Endothelial cell of umbilical vein (primary cell): ENCODE data around the gene FBXL17. TPM values are rescaled to one million over a fixed set of nuclear protein-coding genes. Genes with fewer than 3 reads are reported as not detected.

Experiments used
- BruUV-seq: library from RNA; stranded (reverse); fragments of 400-500 nt; replicated peaks from 2 replicates; lab custom pipeline; 2021; lab: Mats Ljungman, UMichigan
- CTCF ChIA-PET: fragments of 300-600, 350-600 bp; sonication (Branson Sonifier 250); formaldehyde crosslinking; loops from one replicate; lab custom pipeline; 2021; ENCODE audit warnings: antibody characterized with exemption, inconsistent platforms; lab: Charles Lee
- POLR2A ChIA-PET: fragments of 300-600, 350-600 bp; sonication (Branson Sonifier 250); formaldehyde crosslinking; loops from one replicate; lab custom pipeline; 2021; ENCODE audit warnings: antibody characterized with exemption, inconsistent platforms; lab: Charles Lee
- DNase-seq: peaks from one replicate; pipeline ENCODE4 v3.0.0-alpha.2; 2011; ENCODE audit warnings: low read depth, low spot score
- FAIRE-seq: peaks from 2 replicates; lab custom pipeline; 2011; peaks lifted over from hg19 to GRCh38; lab: Jason Lieb, UNC
- H2AFZ ChIP-seq: 2 replicates; pipeline ENCODE4 v1.6.0; 2012; ENCODE audit warnings: low read depth, low read length, control low read depth, inconsistent platforms
- H3K27ac ChIP-seq: 2 replicates; pipeline ENCODE4 v1.5.1; 2011; ENCODE audit warnings: low read depth, mild to moderate bottlenecking, control low read depth, low read length, moderate library complexity; ENCODE audit not compliant: insufficient read depth
- H3K27me3 ChIP-seq, 2 experiments: 2 replicates each; pipeline versions ENCODE4 v1.6.0 to v1.6.1; 2011; ENCODE audit warnings: low read length in 2 of 2, mixed read lengths in 1 of 2; ENCODE audit not compliant: control insufficient read depth in 2 of 2, insufficient read depth in 2 of 2
- H3K36me3 ChIP-seq, 2 experiments: 2 replicates in 1 of 2; 3 replicates in 1 of 2; pipeline ENCODE4 v1.5.1; 2011; ENCODE audit warnings: low read length in 2 of 2, mild to moderate bottlenecking in 1 of 2, moderate library complexity in 1 of 2; ENCODE audit not compliant: control insufficient read depth in 2 of 2, insufficient read depth in 2 of 2; ENCODE audit errors: extremely low read depth in 1 of 2
- H3K4me1 ChIP-seq: 3 replicates; pipeline ENCODE4 v1.5.1; 2011; ENCODE audit warnings: mild to moderate bottlenecking, low read length; ENCODE audit not compliant: control insufficient read depth, insufficient read depth; ENCODE audit errors: extremely low read depth
- H3K4me2 ChIP-seq: 2 replicates; pipeline ENCODE4 v1.6.1; 2011; ENCODE audit warnings: low read length, control low read depth, mixed read lengths; ENCODE audit not compliant: insufficient read depth
- H3K4me3 ChIP-seq, 3 experiments: fragments of 200-600 bp in 1 of 3; sonication (generic), shearing (Covaris generic) in 1 of 3; replicated peaks in 1 of 3; 2 replicates each; pipeline ENCODE4 v1.5.1; 2011 to 2016; ENCODE audit warnings: control low read depth in 3 of 3, low read length in 3 of 3, mild to moderate bottlenecking in 2 of 3, inconsistent platforms in 1 of 3, low read depth in 1 of 3, moderate library complexity in 1 of 3; ENCODE audit not compliant: insufficient read depth in 1 of 3
- H3K79me2 ChIP-seq: 2 replicates; pipeline ENCODE4 v1.6.0; 2012; ENCODE audit warnings: low read length, inconsistent platforms; ENCODE audit not compliant: control insufficient read depth, insufficient read depth
- H3K9ac ChIP-seq: replicated peaks from 2 replicates; pipeline ENCODE3; 2011; ENCODE audit warnings: low read length, control low read depth; ENCODE audit not compliant: insufficient read depth; ENCODE audit errors: extremely low read depth
- H3K9me1 ChIP-seq: replicated peaks from 3 replicates; pipeline ENCODE4 v1.6.0; 2011; ENCODE audit warnings: mild to moderate bottlenecking, low read length; ENCODE audit not compliant: control insufficient read depth, insufficient read depth; ENCODE audit errors: extremely low read depth
- H3K9me3 ChIP-seq: replicated peaks from 2 replicates; pipeline ENCODE4 v1.5.1; 2012; ENCODE audit warnings: low read length, inconsistent platforms; ENCODE audit not compliant: control insufficient read depth, insufficient read depth
- H4K20me1 ChIP-seq: replicated peaks from 2 replicates; pipeline ENCODE3; 2011; ENCODE audit warnings: mild to moderate bottlenecking, low read length; ENCODE audit not compliant: control insufficient read depth, insufficient read depth; ENCODE audit errors: extremely low read depth
- CTCF ChIP-seq, 2 donors: IDR thresholded peaks; 1 replicate in 1 of 2; 2 replicates in 1 of 2; pipeline ENCODE4 v1.5.1; 2011; ENCODE audit warnings: low read length in 2 of 2, mild to moderate bottlenecking in 2 of 2, moderate library complexity in 2 of 2, control low read depth in 1 of 2, inconsistent platforms in 1 of 2, low read depth in 1 of 2; ENCODE audit not compliant: insufficient read depth in 1 of 2; ENCODE audit errors: extremely low read depth in 1 of 2
- FOS ChIP-seq: IDR thresholded peaks from 2 replicates; pipeline ENCODE4 v1.6.1; 2011; ENCODE audit warnings: mild to moderate bottlenecking, low read length, moderate library complexity, borderline replicate concordance; ENCODE audit not compliant: insufficient read depth
- JUN ChIP-seq: IDR thresholded peaks from 2 replicates; pipeline ENCODE4 v1.6.1; 2011; ENCODE audit warnings: borderline replicate concordance, low read depth; ENCODE audit not compliant: insufficient read length, insufficient read depth
- MAX ChIP-seq: IDR thresholded peaks from 2 replicates; pipeline ENCODE4 v1.6.1; 2011; ENCODE audit not compliant: insufficient read depth, insufficient read length
- MYC ChIP-seq: IDR thresholded peaks from one replicate; pipeline ENCODE4 v1.6.1; 2011; ENCODE audit warnings: mild to moderate bottlenecking, low read depth, low read length
- POLR2A ChIP-seq: IDR thresholded peaks from 2 replicates; pipeline ENCODE4 v1.6.1; 2012; ENCODE audit warnings: low read depth, mild to moderate bottlenecking, control low read depth, low read length
- POLR2AphosphoS5 ChIP-seq: IDR thresholded peaks from 2 replicates; pipeline ENCODE4 v1.6.1; 2012; ENCODE audit warnings: low read depth, mild to moderate bottlenecking, control low read depth, low read length, moderate library complexity; ENCODE audit not compliant: insufficient read depth
- dilution Hi-C: fragments of 300-500 bp; cut with MboI; formaldehyde crosslinking; loops from one replicate; pipeline ENCODE4 v1.15.0; 2019; ENCODE audit warnings: low sequenced_read_pairs; ENCODE audit not compliant: extremely low pct_ligation_motif_present
- intact Hi-C: fragments of 100-400 bp; cut with micrococcal nuclease; formaldehyde crosslinking; loops from one replicate; pipeline ENCODE4 v1.10.0; 2022
- polyA plus RNA-seq, 4 experiments: library from polyadenylated mRNA; depleted of rRNA in 3 of 4; stranded (reverse) in 3 of 4; unstranded in 1 of 4; fragments of >200 nt; gene quantifications; 2 replicates each; pipeline versions ENCODE4 v1.2.1 to v1.2.3, GENCODE V29; 2011 to 2012; ENCODE audit warnings: missing spikeins in 1 of 4
- total RNA-seq: library from RNA; stranded (reverse); gene quantifications from 2 replicates; pipeline ENCODE4 v1.2.3, GENCODE V29; 2021

Gene FBXL17
- total and polyA plus RNA-seq, 2 donors (not counting 3 experiments of a cell fraction or from before 2014, with no cell fraction given) = 2.7 to 8.8 TPM

DNA sequence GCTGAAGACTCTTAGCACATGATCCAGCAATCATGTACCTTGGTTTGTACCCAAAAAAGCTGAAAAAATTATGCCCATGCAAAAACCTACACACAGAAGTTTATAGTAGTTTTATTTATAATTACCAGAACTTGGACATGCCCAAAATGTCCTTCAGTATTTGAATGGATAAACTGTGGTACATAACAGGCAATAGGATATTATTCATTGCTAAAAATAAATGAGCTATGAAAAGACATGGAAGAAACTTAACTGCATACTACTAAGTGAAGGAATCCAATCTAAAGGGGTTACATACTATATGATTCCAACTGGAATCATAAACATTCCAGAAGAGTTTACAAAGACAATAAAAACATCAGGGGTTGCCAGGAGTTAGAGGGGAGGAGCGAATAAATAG lies 25.6 kb downstream of the FBXL17 start:
- dilution Hi-C loops = no loop called here
- BruUV-seq = no TSS peak
- Histone ChIP-seq H3K4me2 (no peak overlapping the region), H3K9me1 (no peaks in the 10 kb centered on the region), H4K20me1 (no peaks in the 10 kb centered on the region), H3K4me1 (no peaks in the 10 kb centered on the region), H3K36me3 (no peaks in the 10 kb centered on the region), H3K9me3 (no peaks in the 10 kb centered on the region), H2AFZ (no peak overlapping the region), H3K4me3 (no peak overlapping the region), H3K9ac (no peak overlapping the region), H3K27me3 (no peaks in the 10 kb centered on the region), H3K79me2 (no peaks in the 10 kb centered on the region), H3K27ac (no peak overlapping the region)
- no peak for FAIRE-seq
- no peak for DNase-seq
- ChIA-PET POLR2A (no interaction called here), CTCF (interaction anchor here (1.2 kb wide), 1 partner anchor 11 kb away, joined by 14 read pairs; no protein-coding TSS in a partner anchor)
- intact Hi-C loops = no loop called here
- TF ChIP-seq POLR2AphosphoS5 (no peak), MAX (no peak), POLR2A (no peak), CTCF (IDR thresholded peaks at IDR 0.05; ENCODE audit: extremely low read depth in 1 of 2, insufficient read depth in 1 of 2, low read depth in 1 of 2, low read length in 2 of 2) (no peak), FOS (no peak)

DNA sequence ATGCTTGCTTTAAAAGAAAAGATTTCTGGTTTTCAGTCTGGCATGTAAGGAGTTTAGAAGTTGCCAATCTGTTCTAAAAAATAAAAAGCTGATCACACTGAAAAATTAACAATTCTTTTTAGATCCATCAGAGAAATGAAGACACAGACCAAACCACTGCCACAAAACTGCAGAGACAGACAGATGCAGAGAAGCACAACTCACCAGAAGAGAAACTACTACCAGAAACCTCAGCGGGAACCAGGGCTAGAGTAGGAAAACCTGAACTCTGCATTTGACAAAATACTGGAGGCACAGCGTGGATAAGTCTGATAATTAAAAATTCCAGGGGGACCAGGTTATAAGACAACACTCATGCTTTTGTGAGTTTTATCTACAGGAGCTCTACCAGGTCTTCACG lies 28.8 kb downstream of the FBXL17 start:
- no peak for TF ChIP-seq FOS
- TF ChIP-seq JUN = no peak
- no peak for TF ChIP-seq POLR2A
- TF ChIP-seq MYC = no peak
- CTCF ChIA-PET = interaction anchor here (1.3 kb wide), 1 partner anchor 93 kb away, joined by 3 read pairs; no protein-coding TSS in a partner anchor
- Histone ChIP-seq H3K27me3 (no peaks in the 10 kb centered on the region), H3K4me2 (no peak overlapping the region), H3K27ac (no peak overlapping the region), H3K36me3 (no peaks in the 10 kb centered on the region), H3K4me1 (no peaks in the 10 kb centered on the region), H3K79me2 (no peaks in the 10 kb centered on the region), H3K9me1 (no peaks in the 10 kb centered on the region), H3K9me3 (no peaks in the 10 kb centered on the region), H4K20me1 (no peaks in the 10 kb centered on the region), H3K4me3 (no peak overlapping the region), H2AFZ (no peak overlapping the region), H3K9ac (no peak overlapping the region)
- no peak for FAIRE-seq
- no peak for DNase-seq
- BruUV-seq = no TSS peak
- dilution Hi-C loops = no loop called here
- POLR2A ChIA-PET = no interaction called here
- intact Hi-C loops = no loop called here
